Activated T-helper 1 cell treated with anti-CD3 and anti-CD28 coated beads, Interleukin-12 subunit alpha, Interleukin-12 subunit beta, Interleukin-2, Interleukin-4 antibody, amounts not matched to agents 30 ng/mL and 10 ng/mL and 1 ng/mL, durations not matched to agents 14 hours and 24 hours and 36 hours (primary cell): ENCODE data around the gene NEK8. TPM values are rescaled to one million over a fixed set of nuclear protein-coding genes. Genes with fewer than 3 reads are reported as not detected.

ENCODE experiments used
- DNase-seq: peaks from one replicate; pipeline ENCODE4 v3.0.0; 2021; ENCODE audit warnings: low spot score
- H3K27ac Mint-ChIP-seq: one replicate; pipeline ENCODE4 v1.8.0; 2021; ENCODE audit warnings: mild to moderate bottlenecking, mixed read lengths
- H3K27me3 Mint-ChIP-seq: one replicate; pipeline ENCODE4 v1.8.0; 2022; ENCODE audit warnings: mild to moderate bottlenecking, moderate library complexity, mixed read lengths; ENCODE audit not compliant: insufficient read depth
- H3K36me3 Mint-ChIP-seq: one replicate; pipeline ENCODE4 v1.8.0; 2021; ENCODE audit warnings: low read depth, mixed read lengths
- H3K4me1 Mint-ChIP-seq: one replicate; pipeline ENCODE4 v1.8.0; 2021; ENCODE audit warnings: low read depth, mixed read lengths
- H3K4me3 Mint-ChIP-seq: one replicate; pipeline ENCODE4 v1.8.0; 2021; ENCODE audit warnings: mild to moderate bottlenecking, moderate library complexity, mixed read lengths
- H3K9me3 Mint-ChIP-seq: one replicate; pipeline ENCODE4 v1.8.0; 2021; ENCODE audit warnings: mixed read lengths
- intact Hi-C: fragments of 100-400 bp; cut with micrococcal nuclease; formaldehyde crosslinking; loops from one replicate; pipeline ENCODE4 v1.15.1; 2024
- total RNA-seq: library from RNA; stranded (reverse); gene quantifications from 2 replicates; pipeline ENCODE4 v1.2.3, GENCODE V29; 2022

NEK8 gene
- total RNA-seq, 1 donor from 2014 or later: 5.2 TPM

GRCh38 chr17:28702752-28703150 lies 25.8 kb upstream of the NEK8 start:
- no peak for DNase-seq
- Mint-ChIP-seq H3K4me3 (no peak overlapping the region), H3K9me3 (no peaks in the 10 kb centered on the region), H3K4me1 (no peaks in the 10 kb centered on the region), H3K27ac (no peak overlapping the region), H3K36me3 (peaks cover 42% of the 10 kb centered on the region), H3K27me3 (no peaks in the 10 kb centered on the region)
- intact Hi-C loops: no loop called here

GRCh38 chr17:28703552-28704218 lies 24.9 kb upstream of the NEK8 start:
- H3K4me3 Mint-ChIP-seq: no peak overlapping the region
- peaks cover 37% of the 10 kb centered on the region for H3K36me3 Mint-ChIP-seq
- intact Hi-C loops: no loop called here
- no peaks in the 10 kb centered on the region for H3K9me3 Mint-ChIP-seq
- no peaks in the 10 kb centered on the region for H3K4me1 Mint-ChIP-seq
- no peak for DNase-seq
- H3K27ac Mint-ChIP-seq: no peak overlapping the region
- no peaks in the 10 kb centered on the region for H3K27me3 Mint-ChIP-seq

DNA sequence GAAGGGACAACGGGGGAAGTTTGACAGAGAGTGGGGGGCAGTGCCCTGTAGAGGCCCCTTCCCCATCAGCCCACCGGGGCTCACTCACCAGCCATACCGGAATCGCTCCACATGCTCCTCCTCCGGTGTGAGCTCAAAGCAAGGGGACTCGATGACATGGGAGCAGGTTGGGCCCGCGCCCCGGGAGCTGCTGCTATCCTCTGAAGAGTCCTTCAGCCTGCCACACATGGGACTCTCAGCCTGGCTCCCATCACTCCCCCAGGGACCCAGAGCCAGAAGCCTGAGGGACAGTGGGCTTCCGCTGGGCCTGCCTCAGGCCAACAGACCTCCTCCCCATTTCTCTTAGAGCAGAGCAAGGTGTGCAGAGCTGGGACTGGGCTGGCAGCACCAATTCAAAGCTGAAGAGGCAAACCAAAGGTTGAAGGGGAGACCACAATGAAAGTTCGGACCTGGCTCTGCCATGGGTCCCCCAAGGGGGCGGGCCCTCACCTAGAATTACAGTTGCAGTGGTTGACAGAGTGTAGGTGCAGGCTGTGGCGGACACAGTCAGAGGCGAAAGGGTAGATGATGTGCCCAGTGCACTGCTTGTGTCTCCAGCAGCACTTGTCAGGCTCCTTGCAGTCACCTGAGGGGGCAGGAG lies 24.2 kb upstream of the NEK8 start:
- intact Hi-C loops: no loop called here
- Mint-ChIP-seq H3K4me1 (no peaks in the 10 kb centered on the region), H3K36me3 (peaks cover 36% of the 10 kb centered on the region), H3K9me3 (no peaks in the 10 kb centered on the region), H3K27ac (no peak overlapping the region), H3K27me3 (no peaks in the 10 kb centered on the region), H3K4me3 (no peak overlapping the region)
- no peak for DNase-seq

DNA sequence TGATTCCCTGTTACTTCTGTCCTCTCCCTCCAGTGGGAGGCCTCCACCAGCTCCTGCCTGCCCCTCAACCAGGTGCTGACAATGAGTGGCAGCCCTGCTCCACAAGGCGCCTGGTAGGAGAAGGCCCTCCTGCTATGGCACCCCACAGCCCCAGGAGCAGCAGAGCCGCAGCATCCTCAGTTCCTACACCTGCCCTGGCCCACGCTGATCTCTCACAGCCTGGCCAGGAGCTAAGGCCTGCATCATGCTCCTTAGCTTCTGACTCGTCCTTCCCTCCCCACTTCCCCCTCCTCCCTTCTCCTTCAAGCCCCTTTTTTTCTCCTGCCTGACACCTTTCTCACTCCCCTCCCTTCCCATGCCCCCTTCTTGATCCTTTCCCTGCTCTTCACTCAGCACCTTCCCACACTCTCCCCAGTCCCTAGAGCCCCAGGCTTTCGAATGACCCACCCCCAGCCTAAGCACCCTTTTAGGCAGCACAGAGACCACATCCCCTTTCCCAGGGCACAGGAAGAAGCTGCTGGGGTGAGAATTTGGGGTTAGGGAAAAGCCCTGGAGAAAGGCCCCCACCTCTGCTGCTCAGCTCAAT lies 23.4 kb upstream of the NEK8 start:
- no peaks in the 10 kb centered on the region for H3K9me3 Mint-ChIP-seq
- H3K4me3 Mint-ChIP-seq: no peak overlapping the region
- H3K27ac Mint-ChIP-seq: no peak overlapping the region
- H3K27me3 Mint-ChIP-seq: no peaks in the 10 kb centered on the region
- no peak for DNase-seq
- H3K4me1 Mint-ChIP-seq: no peaks in the 10 kb centered on the region
- H3K36me3 Mint-ChIP-seq: peaks cover 27% of the 10 kb centered on the region
- intact Hi-C loops: no loop called here

GRCh38 chr17:28705728-28706334 lies 22.8 kb upstream of the NEK8 start:
- Mint-ChIP-seq H3K4me3 (no peak overlapping the region), H3K36me3 (peaks cover 22% of the 10 kb centered on the region), H3K27me3 (no peaks in the 10 kb centered on the region), H3K9me3 (no peaks in the 10 kb centered on the region), H3K27ac (peak overlapping the region; percentile 31), H3K4me1 (peaks cover 5% of the 10 kb centered on the region)
- intact Hi-C loops: no loop called here
- DNase-seq: no peak

- H3K27me3 Mint-ChIP-seq: no peaks in the 10 kb centered on the region
- no peak overlapping the region for H3K4me3 Mint-ChIP-seq
- H3K27ac Mint-ChIP-seq: no peak overlapping the region
- DNase-seq: no peak
- intact Hi-C loops: no loop called here
- peaks cover 7% of the 10 kb centered on the region for H3K4me1 Mint-ChIP-seq
- H3K9me3 Mint-ChIP-seq: no peaks in the 10 kb centered on the region
- peaks cover 17% of the 10 kb centered on the region for H3K36me3 Mint-ChIP-seq
Measured at GRCh38 chr17:28706471-28707338, 21.9 kb upstream of the NEK8 start.

DNA sequence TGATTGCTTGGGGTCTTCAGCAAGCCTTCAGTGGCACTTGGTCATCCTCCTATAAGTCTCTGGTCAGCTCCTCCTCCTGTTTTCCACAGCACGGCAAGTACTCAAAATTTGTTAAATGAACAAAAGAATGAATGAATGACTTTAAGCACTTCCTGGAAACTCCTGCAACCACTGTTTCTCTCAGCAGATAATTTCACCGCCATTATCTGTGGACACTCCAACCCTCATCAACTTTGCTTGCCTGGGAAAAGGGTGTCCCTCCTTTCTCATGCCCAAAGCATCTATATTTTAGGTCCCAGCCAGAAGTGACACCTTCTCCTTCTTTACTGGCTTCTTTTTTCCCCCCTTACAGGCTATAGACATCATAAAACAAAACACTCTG lies 21.3 kb upstream of the NEK8 start:
- H3K9me3 Mint-ChIP-seq: no peaks in the 10 kb centered on the region
- peaks cover 14% of the 10 kb centered on the region for H3K4me1 Mint-ChIP-seq
- DNase-seq: no peak
- H3K4me3 Mint-ChIP-seq: no peak overlapping the region
- H3K27me3 Mint-ChIP-seq: no peaks in the 10 kb centered on the region
- intact Hi-C loops: no loop called here
- H3K36me3 Mint-ChIP-seq: peaks cover 13% of the 10 kb centered on the region
- no peak overlapping the region for H3K27ac Mint-ChIP-seq

GRCh38 chr17:28710861-28711722 lies 17.5 kb upstream of the NEK8 start:
- Mint-ChIP-seq H3K27me3 (peaks cover 16% of the 10 kb centered on the region), H3K36me3 (peaks cover 2% of the 10 kb centered on the region), H3K4me1 (peaks cover 20% of the 10 kb centered on the region), H3K4me3 (peak overlapping the region; percentile 89), H3K27ac (peak overlapping the region; percentile 92), H3K9me3 (no peaks in the 10 kb centered on the region)
- intact Hi-C loops: loop anchor here (1.0 to 10.0 kb wide), 7 partner anchors 8 to 684 kb away; partner anchors contain the start of genes ALDOC, BLTP2, RPL23A and SPAG5
- DNase-seq: peak; percentile 92

GRCh38 chr17:28711723-28712031 lies 16.9 kb upstream of the NEK8 start, which contains the start of gene PROCA1:
TSS of gene PROCA1 (minus strand) at chr17:28711888. CDS start at chr17:28711660, 228 bp downstream.
- peak within 1 kb of the TSS; percentile 92 for H3K27ac Mint-ChIP-seq
- no peaks in the 10 kb centered on the region for H3K9me3 Mint-ChIP-seq
- intact Hi-C loops: loop anchor here (1.0 to 10.0 kb wide), 7 partner anchors 8 to 683 kb away; partner anchors contain the start of genes ALDOC, BLTP2, RPL23A and SPAG5
- H3K4me3 Mint-ChIP-seq: peak within 1 kb of the TSS; percentile 89
- peaks cover 16% of the 10 kb centered on the region for H3K27me3 Mint-ChIP-seq
- H3K36me3 Mint-ChIP-seq: peaks cover 2% of the 10 kb centered on the region
- DNase-seq: no peak
- H3K4me1 Mint-ChIP-seq: peaks cover 20% of the 10 kb centered on the region

GRCh38 chr17:28712032-28712704 lies 16.4 kb upstream of the NEK8 start:
- Mint-ChIP-seq H3K4me3 (peak overlapping the region; percentile 86), H3K27ac (peak overlapping the region; percentile 92), H3K9me3 (no peaks in the 10 kb centered on the region), H3K36me3 (peaks cover 2% of the 10 kb centered on the region), H3K4me1 (peaks cover 20% of the 10 kb centered on the region), H3K27me3 (peaks cover 16% of the 10 kb centered on the region)
- intact Hi-C loops: loop anchor here (10.0 kb wide), 1 partner anchor 683 kb away; the partner anchor contains the start of gene TAOK1
- peak; percentile 62 for DNase-seq

DNA sequence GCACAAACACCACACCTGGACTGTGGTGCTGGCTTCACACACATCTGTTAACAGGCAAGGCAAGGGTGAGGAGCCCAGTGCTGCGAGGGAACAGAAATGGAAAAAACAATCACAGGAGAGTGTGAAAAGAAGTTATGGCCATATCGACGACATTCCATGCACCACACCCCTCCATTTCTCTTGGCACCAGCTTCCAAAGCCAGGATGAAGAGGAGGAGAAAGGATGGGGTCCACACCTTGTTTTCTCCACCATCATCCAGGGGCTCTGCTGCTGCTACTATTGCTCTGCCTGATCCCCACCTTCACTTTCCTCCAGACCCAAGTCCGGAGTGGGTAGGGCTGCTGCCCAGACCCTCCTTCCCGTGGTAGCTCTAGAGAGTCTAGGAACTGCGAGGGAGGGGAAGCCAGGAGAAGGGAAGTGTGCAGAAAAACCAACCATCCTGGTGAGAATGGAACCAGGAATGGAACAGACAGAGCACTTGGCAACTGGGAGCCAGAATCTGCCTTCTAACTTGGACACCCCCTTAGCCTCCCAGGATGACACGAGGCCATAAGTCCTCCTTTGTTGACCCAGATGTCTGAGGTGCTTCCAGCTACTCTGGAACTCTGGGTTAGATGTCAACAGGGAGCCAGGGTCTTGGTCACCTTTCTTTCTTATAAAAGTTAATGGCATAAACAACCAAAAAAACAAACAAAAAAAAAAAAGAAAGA lies 15.7 kb upstream of the NEK8 start:
- H3K9me3 Mint-ChIP-seq: no peaks in the 10 kb centered on the region
- intact Hi-C loops: loop anchor here (10.0 kb wide), 1 partner anchor 682 kb away; the partner anchor contains the start of gene TAOK1
- peak overlapping the region; percentile 92 for H3K27ac Mint-ChIP-seq

More for the DNA sequence above, 15.7 kb upstream of the NEK8 start:
- DNase-seq: no peak
- peaks cover 22% of the 10 kb centered on the region for H3K4me1 Mint-ChIP-seq
- H3K36me3 Mint-ChIP-seq: peaks cover 2% of the 10 kb centered on the region
- peak overlapping the region; percentile 86 for H3K4me3 Mint-ChIP-seq
- H3K27me3 Mint-ChIP-seq: peaks cover 16% of the 10 kb centered on the region
